HL-60/S4 treated with phorbol 12-myristate 13-acetate at 8.2 ng/mL for 4 days and 3 days (cell line): ENCODE measurements around the gene ELP2.
"Not testable (repeated sequence)": the region's sequence is repeated elsewhere in the genome, so short reads cannot be mapped to it uniquely, and the experiment has no call there.

Source experiments
- in situ Hi-C: fragments of 300-500 bp; cut with MboI; formaldehyde crosslinking; loops from 2 replicates; pipeline ENCODE4 v1.15.0; 2022; ENCODE audit warnings: low sequenced_read_pairs

ELP2 gene

DNA sequence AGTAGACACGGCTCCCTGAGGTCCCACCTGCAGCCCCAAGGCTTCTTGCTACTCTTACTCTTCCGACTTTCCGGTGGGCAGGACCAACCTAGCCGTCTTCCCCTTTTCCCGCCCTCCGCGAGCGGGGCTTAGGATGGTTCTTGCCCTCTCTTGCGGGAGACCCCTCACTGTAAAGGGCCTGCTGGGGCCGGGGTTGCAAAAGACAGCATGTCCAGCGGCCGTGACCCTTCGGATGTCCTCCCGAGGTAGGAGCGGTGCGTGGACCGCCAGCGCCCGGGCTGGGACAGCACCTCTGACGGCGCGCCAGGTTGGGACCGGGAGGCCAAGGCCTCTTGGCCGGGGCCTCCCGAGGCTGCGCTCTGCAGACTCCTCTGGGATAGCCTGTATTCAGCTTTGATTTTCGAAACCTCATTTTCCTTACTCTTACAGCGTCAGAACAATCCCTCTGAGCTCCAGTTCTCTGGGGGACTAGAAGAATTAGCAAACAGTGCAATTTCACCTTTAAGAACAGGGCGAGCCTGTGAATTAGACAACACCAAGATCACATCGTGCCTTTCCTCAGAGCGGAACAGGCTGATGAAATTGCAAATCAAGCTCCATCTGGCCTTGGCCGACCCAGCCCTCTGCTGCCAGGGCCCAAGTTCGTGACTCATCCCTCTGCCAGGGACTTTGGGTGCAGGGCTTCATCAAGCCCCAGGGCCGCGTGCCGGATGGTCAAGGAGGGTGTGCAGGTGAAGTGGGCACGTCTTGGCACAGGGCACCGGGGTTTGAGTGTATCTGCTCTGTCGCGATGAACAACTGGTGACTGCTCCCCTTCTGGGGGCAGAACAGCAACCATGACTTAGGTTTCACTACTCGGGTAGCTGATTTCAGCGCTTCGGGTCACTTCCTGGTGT lies 58.4 kb downstream of the ELP2 start:
- in situ Hi-C loops, result no loop called here

DNA sequence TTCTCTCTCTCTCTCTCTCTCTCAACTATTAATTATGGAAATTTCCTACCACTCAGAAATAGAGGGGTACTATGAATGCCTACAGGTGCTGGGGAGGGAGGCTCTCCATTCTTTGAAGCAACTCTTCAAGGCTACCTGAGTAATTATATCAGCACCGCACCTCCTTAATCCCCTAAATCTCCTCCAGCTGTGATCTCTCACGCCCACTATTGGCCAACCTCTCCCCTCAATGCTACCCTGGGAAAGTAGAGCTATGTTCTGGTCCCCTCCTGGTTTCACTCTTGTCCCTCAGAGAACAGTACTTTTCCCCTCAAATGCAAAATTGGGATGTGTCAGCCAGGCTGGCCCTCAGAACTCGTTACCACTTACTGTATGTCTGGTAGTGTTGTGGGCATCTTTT lies 59.2 kb downstream of the ELP2 start:
- in situ Hi-C loops, result no loop called here

- in situ Hi-C loops, result no loop called here
These were observed 59.8 kb downstream of the ELP2 start for GRCh38 chr18:36189486-36189885.

- in situ Hi-C loops, result no loop called here
These were observed 61.6 kb downstream of the ELP2 start for GRCh38 chr18:36191286-36191685.

- in situ Hi-C loops, result no loop called here
These were observed 62.0 kb downstream of the ELP2 start for GRCh38 chr18:36191711-36192110.

GRCh38 chr18:36194600-36195315 lies 65.1 kb downstream of the ELP2 start:
- in situ Hi-C loops, result no loop called here

DNA sequence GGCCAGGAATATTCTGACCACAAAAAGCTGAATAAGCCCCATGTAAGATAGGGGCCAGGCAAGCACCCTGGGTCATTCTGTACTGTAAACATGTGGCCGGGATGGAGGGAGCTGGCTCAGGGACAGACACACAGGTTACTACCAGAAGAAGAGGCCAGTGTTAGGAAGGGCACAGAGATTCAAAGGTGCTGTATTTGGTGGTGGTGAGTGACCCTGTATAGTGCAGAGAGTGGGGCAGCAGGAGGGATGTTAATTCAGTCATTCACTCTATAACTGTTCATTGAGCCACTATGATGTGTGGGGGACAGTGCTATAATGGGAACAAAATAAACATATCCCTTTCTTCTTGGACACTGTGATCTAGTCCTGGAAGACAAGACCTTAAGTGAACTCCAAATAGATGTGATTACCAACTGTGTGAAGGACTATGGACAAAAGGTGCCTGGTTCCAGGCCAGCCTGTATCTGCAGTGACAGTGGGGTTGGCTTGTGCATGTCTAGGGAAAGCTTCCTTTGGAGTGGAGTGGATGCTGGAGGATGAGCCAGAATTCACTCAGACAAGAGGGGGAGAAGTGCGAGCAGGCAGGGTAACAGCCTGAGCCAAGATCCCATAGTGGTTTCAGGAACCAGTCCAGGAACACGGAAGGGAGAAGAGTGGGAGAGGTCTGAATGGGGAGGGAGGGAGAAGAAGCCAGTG lies 65.9 kb downstream of the ELP2 start:
- in situ Hi-C loops, result no loop called here

GRCh38 chr18:36196238-36196995 lies 66.7 kb downstream of the ELP2 start:
- in situ Hi-C loops, result no loop called here

DNA sequence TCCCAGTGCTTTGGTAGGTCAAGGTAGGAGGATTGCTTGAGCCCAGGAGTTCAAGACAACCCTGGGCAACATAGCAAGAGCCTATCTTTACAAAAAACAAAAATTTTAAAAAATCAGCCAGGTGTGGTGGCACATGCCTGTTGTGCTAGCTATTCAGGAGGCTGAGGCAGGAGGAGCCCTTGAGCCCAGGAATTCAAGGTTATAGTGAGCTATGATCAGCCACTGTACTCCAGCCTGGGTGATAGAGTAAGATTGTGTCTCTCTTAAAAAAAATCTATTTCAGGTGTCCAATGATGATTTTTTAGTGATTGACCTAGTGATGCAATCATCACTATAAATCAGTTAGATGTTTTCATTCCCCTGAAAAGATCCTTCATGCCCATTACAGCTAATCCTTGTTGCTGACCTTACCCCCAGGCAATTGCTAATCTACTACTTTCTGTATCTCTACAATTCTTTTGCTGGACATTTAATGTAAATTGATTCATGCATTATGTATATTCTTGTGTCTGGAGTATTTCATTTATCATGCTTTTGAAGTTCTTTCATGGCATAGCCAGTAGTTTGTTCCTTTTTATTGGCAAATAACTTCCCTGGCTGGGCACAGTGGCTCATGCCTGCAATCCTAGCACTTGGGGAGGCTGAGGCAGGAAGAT lies 67.9 kb downstream of the ELP2 start:
- in situ Hi-C loops, result no loop called here

GRCh38 chr18:36199691-36200295 lies 70.1 kb downstream of the ELP2 start:
- in situ Hi-C loops, result no loop called here

- in situ Hi-C loops, result no loop called here
These were observed 70.7 kb downstream of the ELP2 start for GRCh38 chr18:36200354-36200771.

DNA sequence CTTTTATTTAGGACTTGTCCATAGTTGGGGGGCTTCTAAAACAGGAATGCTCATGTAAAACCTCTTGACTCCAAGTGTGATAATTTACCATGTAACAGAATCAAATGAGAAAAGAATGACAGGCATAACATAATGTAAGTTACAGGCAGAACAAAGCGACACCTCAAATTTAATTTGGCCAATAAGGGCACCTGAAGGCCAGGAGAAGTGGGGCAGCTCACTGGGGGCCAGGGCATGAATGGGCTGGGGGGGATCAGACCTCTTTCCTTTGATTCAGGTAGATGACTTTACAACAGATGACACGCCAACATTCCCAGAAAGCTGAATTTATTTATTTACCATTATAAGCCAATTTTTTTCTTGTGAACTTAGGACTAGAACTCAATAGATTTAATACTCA lies 72.1 kb downstream of the ELP2 start:
- in situ Hi-C loops, result no loop called here

DNA sequence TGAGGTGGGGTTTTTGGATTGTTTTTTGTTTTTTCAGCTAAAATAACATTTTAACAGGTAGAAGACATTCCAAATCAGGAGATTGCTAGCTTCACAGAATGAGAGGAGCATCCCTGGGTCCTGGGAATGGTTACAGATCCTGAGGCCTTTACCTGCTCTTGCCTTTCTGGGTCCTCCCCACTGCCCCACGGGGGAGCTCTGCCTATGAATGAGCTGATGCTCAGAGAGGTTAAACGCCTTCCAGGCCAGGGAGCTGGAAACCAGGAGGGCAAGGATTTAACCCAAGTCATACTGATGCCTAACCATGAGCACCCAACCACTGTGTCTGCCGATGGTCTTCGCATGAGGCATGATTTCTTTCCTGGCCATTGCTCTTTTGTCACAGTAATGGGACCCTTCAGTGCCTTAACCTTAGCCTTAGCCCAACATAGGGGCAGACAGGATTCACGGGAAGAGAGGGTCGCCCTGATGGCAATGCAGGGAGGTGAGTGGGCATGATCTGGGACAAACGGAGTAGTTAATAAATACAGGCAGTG lies 73.7 kb downstream of the ELP2 start:
- in situ Hi-C loops, result no loop called here

- in situ Hi-C loops, result no loop called here
These were observed 75.5 kb downstream of the ELP2 start for GRCh38 chr18:36205166-36205565.

- in situ Hi-C loops, result no loop called here
These were observed 77.6 kb downstream of the ELP2 start for GRCh38 chr18:36207303-36207702.

DNA sequence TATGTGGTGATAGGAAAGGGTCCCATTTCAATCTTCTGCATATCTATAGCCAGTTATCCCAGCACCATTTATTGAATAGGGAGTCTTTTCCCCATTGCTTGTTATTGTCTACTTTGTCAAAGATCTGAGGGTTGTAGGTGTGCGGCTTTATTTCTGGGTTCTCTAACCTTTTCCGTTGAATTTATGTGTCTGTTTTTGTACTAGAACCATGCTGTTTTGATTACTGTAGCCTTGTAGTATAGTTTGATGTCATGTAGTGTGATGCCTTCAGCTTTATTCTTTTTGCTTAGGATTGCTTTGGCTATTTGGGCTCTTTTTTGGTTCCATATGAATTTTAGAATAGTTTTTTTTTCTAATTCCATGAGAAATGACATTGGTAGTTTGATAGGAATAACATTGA lies 78.3 kb downstream of the ELP2 start:
- in situ Hi-C loops, result not testable (repeated sequence)

DNA sequence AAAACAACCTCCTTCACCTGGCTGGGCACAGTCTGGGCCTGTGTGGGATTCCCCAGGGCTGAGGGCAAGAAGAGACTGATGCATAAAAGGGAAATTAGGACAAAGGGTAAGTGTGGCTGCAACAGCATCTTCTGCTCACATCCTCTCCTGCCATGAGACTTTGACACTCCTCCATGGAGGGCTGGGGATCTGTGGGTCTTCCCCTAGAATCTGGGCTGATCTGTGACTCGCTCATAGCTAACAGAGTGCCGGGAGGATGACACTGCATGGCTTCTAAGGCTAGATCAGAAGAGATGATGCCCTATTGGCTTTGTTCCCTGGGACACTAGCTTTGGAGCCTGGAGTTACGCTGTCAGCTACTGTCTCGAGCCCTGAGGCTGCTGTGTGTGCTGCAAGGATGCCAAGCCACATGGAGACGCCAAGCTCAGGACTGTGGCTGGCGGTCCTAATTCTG lies 81.9 kb downstream of the ELP2 start:
- in situ Hi-C loops, result no loop called here

- in situ Hi-C loops, result no loop called here
These were observed 82.8 kb downstream of the ELP2 start for GRCh38 chr18:36212301-36213171.

DNA sequence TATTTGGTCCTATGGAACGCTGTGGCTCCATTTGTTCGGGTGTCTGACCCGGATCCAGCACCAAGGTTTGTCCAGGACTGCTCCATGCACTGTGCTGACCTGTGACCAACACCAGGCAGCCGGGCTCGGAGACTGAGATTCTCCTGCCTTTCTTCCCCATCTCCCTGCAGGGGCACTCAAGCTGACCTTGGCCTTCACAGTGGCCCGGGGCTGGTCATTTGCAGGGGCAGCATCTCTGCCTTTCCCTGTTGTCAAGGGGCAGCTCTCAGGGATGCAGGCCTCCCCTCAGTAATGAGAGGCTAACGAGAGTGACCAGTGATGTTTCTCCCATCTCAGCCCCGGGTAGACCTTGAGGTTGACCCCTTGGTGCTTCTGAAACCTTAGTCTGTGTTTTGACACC lies 85.1 kb downstream of the ELP2 start:
- in situ Hi-C loops, result no loop called here
